OCI-M2 (cell line): ENCODE results near the gene TMEM178A.

Experiments
- DNase-seq: peaks from one replicate; lab custom pipeline; 2025; ENCODE audit not compliant: unreplicated experiment; lab: John Stamatoyannopoulos, UW

TMEM178A gene

GRCh38 chr2:39673018-39673417 is 7.3 kb downstream of the TMEM178A start:
- no peak for DNase-seq

- DNase-seq: no peak
Measured at GRCh38 chr2:39676342-39676741, 10.6 kb downstream of the TMEM178A start.

- no peak for DNase-seq
Measured at GRCh38 chr2:39678170-39678569, 12.5 kb downstream of the TMEM178A start.

GRCh38 chr2:39679805-39680204 is 14.1 kb downstream of the TMEM178A start:
- DNase-seq: no peak

- DNase-seq: no peak
Measured at GRCh38 chr2:39682066-39682692, 16.5 kb downstream of the TMEM178A start.

- no peak for DNase-seq
Measured at GRCh38 chr2:39683022-39683699, 17.4 kb downstream of the TMEM178A start.

- DNase-seq: no peak
Measured at GRCh38 chr2:39684464-39684863, 18.7 kb downstream of the TMEM178A start.

GRCh38 chr2:39685126-39685525 is 19.4 kb downstream of the TMEM178A start:
- no peak for DNase-seq

- no peak for DNase-seq
Measured at GRCh38 chr2:39686456-39686855, 20.7 kb downstream of the TMEM178A start.

- DNase-seq: no peak
Measured at GRCh38 chr2:39688181-39688580, 22.5 kb downstream of the TMEM178A start.

- DNase-seq: no peak
Measured at GRCh38 chr2:39689272-39689841, 23.6 kb downstream of the TMEM178A start.

GRCh38 chr2:39689876-39690275 is 24.2 kb downstream of the TMEM178A start:
- no peak for DNase-seq

GRCh38 chr2:39693245-39693644 is 27.5 kb downstream of the TMEM178A start:
- no peak for DNase-seq

GRCh38 chr2:39696101-39696553 is 30.4 kb downstream of the TMEM178A start:
- no peak for DNase-seq

GRCh38 chr2:39696838-39697237 is 31.1 kb downstream of the TMEM178A start:
- no peak for DNase-seq

- no peak for DNase-seq
Measured at GRCh38 chr2:39697454-39697853, 31.7 kb downstream of the TMEM178A start.

GRCh38 chr2:39701137-39701536 is 35.4 kb downstream of the TMEM178A start:
- no peak for DNase-seq

- no peak for DNase-seq
Measured at GRCh38 chr2:39703181-39703872, 37.6 kb downstream of the TMEM178A start.

- no peak for DNase-seq
Measured at GRCh38 chr2:39704540-39704939, 38.8 kb downstream of the TMEM178A start.

GRCh38 chr2:39705638-39706037 is 39.9 kb downstream of the TMEM178A start:
- DNase-seq: no peak

- DNase-seq: no peak
Measured at GRCh38 chr2:39706312-39706711, 40.6 kb downstream of the TMEM178A start.

- no peak for DNase-seq
Measured at GRCh38 chr2:39706945-39707344, 41.2 kb downstream of the TMEM178A start.
